22Rv1 (cell line): ENCODE data around the gene TMTC1.

Source experiments
- H3K27ac ChIP-seq: fragments of 450-650 bp; 2 replicates; pipeline ENCODE4 v1.5.1; 2017
- CTCF ChIP-seq: fragments of 450-650 bp; IDR thresholded peaks from 2 replicates; pipeline ENCODE4 v1.5.1; 2017; ENCODE audit warnings: mild to moderate bottlenecking
- ZFX ChIP-seq: fragments of 450-650 bp; IDR thresholded peaks from 2 replicates; pipeline ENCODE4 v1.6.1; 2017; ENCODE audit warnings: antibody characterized with exemption, borderline replicate concordance

TMTC1 gene

GRCh38 chr12:29565727-29566126 lies 218.0 kb downstream of the TMTC1 start:
- TF ChIP-seq CTCF (no peak), ZFX (no peak)
- peak overlapping the region; percentile 45 for H3K27ac ChIP-seq

GRCh38 chr12:29564925-29565324 lies 218.8 kb downstream of the TMTC1 start:
- no peak for TF ChIP-seq ZFX
- TF ChIP-seq CTCF = no peak
- peak overlapping the region; percentile 45 for H3K27ac ChIP-seq

GRCh38 chr12:29563636-29564035 lies 220.1 kb downstream of the TMTC1 start:
- TF ChIP-seq CTCF = no peak
- H3K27ac ChIP-seq = peak overlapping the region; percentile 49

- peak overlapping the region; percentile 49 for H3K27ac ChIP-seq
- TF ChIP-seq CTCF = no peak
- TF ChIP-seq ZFX = no peak
Observed at GRCh38 chr12:29563071-29563470, 220.7 kb downstream of the TMTC1 start.

- TF ChIP-seq CTCF (no peak), ZFX (no peak)
- peak overlapping the region; percentile 49 for H3K27ac ChIP-seq
Observed at GRCh38 chr12:29562110-29562804, 221.5 kb downstream of the TMTC1 start.

GRCh38 chr12:29561664-29562071 lies 222.1 kb downstream of the TMTC1 start:
- no peak for TF ChIP-seq ZFX
- TF ChIP-seq CTCF = no peak
- H3K27ac ChIP-seq = peak overlapping the region; percentile 49

GRCh38 chr12:29559198-29559597 lies 224.5 kb downstream of the TMTC1 start:
- TF ChIP-seq CTCF (no peak), ZFX (no peak)
- 0 out of 2 replicates have a peak overlapping the region, but pooled peaks have one; percentile 1 for H3K27ac ChIP-seq
